ENCODE measurements around the gene CORO6. TPM values are rescaled to one million over a fixed set of nuclear protein-coding genes. Genes with fewer than 3 reads are reported as not detected.

Gene CORO6
- total RNA-seq, 8 experiments from 2014 or later: 0.42 to 24.2 (median 2.3) TPM

GRCh38 chr17:29575511-29576213 lies 47.0 kb downstream of the CORO6 start:
- no peak for ATAC-seq (replicated peaks in 6 of 8)
- 70 to 100% (median 83%) methylated on average over 2 to 10 of the region's 28 CpGs; no CpG with 5 or more reads in 3 of the 10 experiments for WGBS, 10 experiments
- Histone ChIP-seq H3K4me3 (no peak overlapping the region), H3K4me1 (replicated peaks in 1 of 2) (peaks cover 9 to 14% of the 10 kb centered on the region in 2 donors), H3K27ac (no peak overlapping the region)
- in situ Hi-C loops (cut with MboI; ENCODE audit: low pct_unique_long_range_greater_than_20kb in 2 of 9, low sequenced_read_pairs in 9 of 9, unreplicated experiment in 9 of 9): no loop called here

GRCh38 chr17:29574732-29575510 lies 47.8 kb downstream of the CORO6 start:
- H3K4me1 ChIP-seq (replicated peaks in 1 of 2): peaks cover 9 to 14% of the 10 kb centered on the region in 2 donors

GRCh38 chr17:29573871-29574731 lies 48.6 kb downstream of the CORO6 start:
- H3K4me1 ChIP-seq (replicated peaks in 1 of 2): peaks cover 12 to 18% of the 10 kb centered on the region in 2 donors
- no peak for ATAC-seq (replicated peaks in 6 of 8)
- in situ Hi-C loops (cut with MboI; ENCODE audit: low pct_unique_long_range_greater_than_20kb in 2 of 9, low sequenced_read_pairs in 9 of 9, unreplicated experiment in 9 of 9): loop anchor here in 2 of 9 experiments (25.0 kb wide), 1 partner anchor 187 kb away; the partner anchor contains the start of gene TAOK1 (in 2 of the 2)
- no peak overlapping the region for H3K4me3 ChIP-seq
- H3K27ac ChIP-seq: no peak overlapping the region
- 87 to 97% (median 92%) methylated on average over 3 to 7 of the region's 14 CpGs; no CpG with 5 or more reads in 6 of the 10 experiments for WGBS, 10 experiments

More at GRCh38 chr17:29574732-29575510, 47.8 kb downstream of the CORO6 start:
- no peak for ATAC-seq (replicated peaks in 6 of 8)
- in situ Hi-C loops (cut with MboI; ENCODE audit: low pct_unique_long_range_greater_than_20kb in 2 of 9, low sequenced_read_pairs in 9 of 9, unreplicated experiment in 9 of 9): loop anchor here in 2 of 9 experiments (25.0 kb wide), 1 partner anchor 188 kb away; the partner anchor contains the start of gene TAOK1 (in 2 of the 2)
- Histone ChIP-seq H3K27ac (no peak overlapping the region), H3K4me3 (no peak overlapping the region)
- WGBS, 10 experiments: 60 to 100% (median 85%) methylated on average over 1 to 7 of the region's 17 CpGs; no CpG with 5 or more reads in 6 of the 10 experiments

GRCh38 chr17:29573558-29573869 lies 49.2 kb downstream of the CORO6 start:
- no peak for ATAC-seq (replicated peaks in 6 of 8)
- in situ Hi-C loops (cut with MboI; ENCODE audit: low pct_unique_long_range_greater_than_20kb in 2 of 9, low sequenced_read_pairs in 9 of 9, unreplicated experiment in 9 of 9): loop anchor here in 2 of 9 experiments (25.0 kb wide), 1 partner anchor 186 kb away; the partner anchor contains the start of gene TAOK1 (in 2 of the 2)
- Histone ChIP-seq H3K4me1 (replicated peaks in 1 of 2) (peaks cover 12 to 18% of the 10 kb centered on the region in 2 donors), H3K4me3 (no peak overlapping the region), H3K27ac (peak overlapping the region in 1 of 2 donors; percentile 57)
- WGBS, 10 experiments: 96% methylated on average over 4 of the region's 6 CpGs; no CpG with 5 or more reads in 9 of the 10 experiments

GRCh38 chr17:29572691-29573557 lies 49.8 kb downstream of the CORO6 start:
- peak overlapping the region in 1 of 2 donors; percentile 58 for H3K27ac ChIP-seq
- peak; percentile 37 to 66 (median 58) for ATAC-seq (replicated peaks in 6 of 8)
- H3K4me3 ChIP-seq: peak overlapping the region in 4 of 5 donors; percentile 2 to 17 (median 6)
- 0 to 45% (median 0%) methylated on average over 1 to 13 of the region's 62 CpGs; no CpG with 5 or more reads in 7 of the 10 experiments for WGBS, 10 experiments
- H3K4me1 ChIP-seq (replicated peaks in 1 of 2): peaks cover 12 to 18% of the 10 kb centered on the region in 2 donors
- in situ Hi-C loops (cut with MboI; ENCODE audit: low pct_unique_long_range_greater_than_20kb in 2 of 9, low sequenced_read_pairs in 9 of 9, unreplicated experiment in 9 of 9): loop anchor here in 2 of 9 experiments (25.0 kb wide), 1 partner anchor 186 kb away; the partner anchor contains the start of gene TAOK1 (in 2 of the 2)

- H3K4me1 ChIP-seq (replicated peaks in 1 of 2): peaks cover 12 to 18% of the 10 kb centered on the region in 2 donors
- H3K4me3 ChIP-seq: peak overlapping the region in 4 of 5 donors; percentile 2 to 17 (median 6)
- peak; percentile 0 to 51 (median 29) for ATAC-seq (replicated peaks in 6 of 8)
- in situ Hi-C loops (cut with MboI; ENCODE audit: low pct_unique_long_range_greater_than_20kb in 2 of 9, low sequenced_read_pairs in 9 of 9, unreplicated experiment in 9 of 9): loop anchor here in 2 of 9 experiments (25.0 kb wide), 1 partner anchor 185 kb away; the partner anchor contains the start of gene TAOK1 (in 2 of the 2)
- H3K27ac ChIP-seq: peak overlapping the region in 1 of 2 donors; percentile 58
- WGBS, 10 experiments: 50 to 100% (median 90%) methylated on average over 1 to 3 of the region's 30 CpGs; no CpG with 5 or more reads in 5 of the 10 experiments
Observed at GRCh38 chr17:29571883-29572681, 50.6 kb downstream of the CORO6 start.

- 68 to 100% (median 84%) methylated on average over 1 to 4 of the region's 6 CpGs; no CpG with 5 or more reads in 4 of the 10 experiments for WGBS, 10 experiments
- Histone ChIP-seq H3K27ac (no peak overlapping the region), H3K4me1 (replicated peaks in 1 of 2) (peaks cover 12 to 18% of the 10 kb centered on the region in 2 donors), H3K4me3 (no peak overlapping the region)
- in situ Hi-C loops (cut with MboI; ENCODE audit: low pct_unique_long_range_greater_than_20kb in 2 of 9, low sequenced_read_pairs in 9 of 9, unreplicated experiment in 9 of 9): loop anchor here in 2 of 9 experiments (25.0 kb wide), 1 partner anchor 184 kb away; the partner anchor contains the start of gene TAOK1 (in 2 of the 2)
- ATAC-seq (replicated peaks in 6 of 8): no peak
Observed at GRCh38 chr17:29571486-29571882, 51.2 kb downstream of the CORO6 start.

GRCh38 chr17:29570521-29570920 lies 52.2 kb downstream of the CORO6 start:
- H3K4me1 ChIP-seq (replicated peaks in 1 of 2): peaks cover 17 to 21% of the 10 kb centered on the region in 2 donors
- no peak overlapping the region for H3K27ac ChIP-seq
- H3K4me3 ChIP-seq: no peak overlapping the region
- in situ Hi-C loops (cut with MboI; ENCODE audit: low pct_unique_long_range_greater_than_20kb in 2 of 9, low sequenced_read_pairs in 9 of 9, unreplicated experiment in 9 of 9): loop anchor here in 2 of 9 experiments (25.0 kb wide), 1 partner anchor 183 kb away; the partner anchor contains the start of gene TAOK1 (in 2 of the 2)
- 67 to 96% (median 88%) methylated on average over 2 to 4 of the region's 7 CpGs; no CpG with 5 or more reads in 2 of the 10 experiments for WGBS, 10 experiments
- ATAC-seq (replicated peaks in 6 of 8): no peak

- peak in 2 of 8 experiments; percentile 2 to 8 for ATAC-seq (replicated peaks in 6 of 8)
- Histone ChIP-seq H3K4me1 (replicated peaks in 1 of 2) (peaks cover 17 to 23% of the 10 kb centered on the region in 2 donors), H3K27ac (no peak overlapping the region), H3K4me3 (peak overlapping the region; percentile 49 to 87 (median 61))
- in situ Hi-C loops (cut with MboI; ENCODE audit: low pct_unique_long_range_greater_than_20kb in 2 of 9, low sequenced_read_pairs in 9 of 9, unreplicated experiment in 9 of 9): loop anchor here in 2 of 9 experiments (25.0 kb wide), 1 partner anchor 182 kb away; the partner anchor contains the start of gene TAOK1 (in 2 of the 2)
- 20 to 100% (median 69%) methylated on average over 1 to 10 of the region's 14 CpGs; no CpG with 5 or more reads in 4 of the 10 experiments for WGBS, 10 experiments
Observed at GRCh38 chr17:29569245-29569950, 53.3 kb downstream of the CORO6 start.
